OCI-LY1 (cell line): ENCODE data around the gene FAH.

Experiments used
- H2AFZ ChIP-seq: fragments of 200-600 bp; sonication (generic), shearing (Covaris generic); 2 replicates; pipeline ENCODE4 v1.6.0; 2014; ENCODE audit warnings: antibody characterized with exemption, mild to moderate bottlenecking, low read length
- H3F3A ChIP-seq: fragments of 200-600 bp; sonication (generic), shearing (Covaris generic); 2 replicates; pipeline ENCODE4 v1.6.0; 2014; ENCODE audit warnings: mild to moderate bottlenecking, antibody characterized with exemption, low read length, moderate library complexity; ENCODE audit not compliant: insufficient read depth
- H3K27ac ChIP-seq: fragments of 200-600 bp; sonication (generic); 2 replicates; pipeline ENCODE4 v1.5.1; 2014; ENCODE audit warnings: low read length, mixed run types, mild to moderate bottlenecking, low read depth; ENCODE audit not compliant: poor library complexity, severe bottlenecking
- H3K27me3 ChIP-seq: fragments of 200-600 bp; sonication (generic); 2 replicates; pipeline ENCODE4 v1.6.0; 2014; ENCODE audit warnings: antibody characterized with exemption, mild to moderate bottlenecking, low read length, moderate library complexity; ENCODE audit not compliant: insufficient read depth
- H3K36me3 ChIP-seq: fragments of 200-600 bp; sonication (generic); 2 replicates; pipeline ENCODE4 v1.6.1; 2014; ENCODE audit warnings: mild to moderate bottlenecking, antibody characterized with exemption, low read length, moderate library complexity, mixed read lengths; ENCODE audit not compliant: insufficient read depth
- H3K4me1 ChIP-seq: fragments of 200-600 bp; sonication (generic); 2 replicates; pipeline ENCODE4 v1.5.1; 2014; ENCODE audit warnings: mild to moderate bottlenecking, low read length, moderate library complexity; ENCODE audit not compliant: insufficient read depth, severe bottlenecking
- H3K4me2 ChIP-seq: fragments of 200-600 bp; sonication (generic), shearing (Covaris generic); 2 replicates; pipeline ENCODE4 v1.6.1; 2014; ENCODE audit warnings: low read length
- H3K4me3 ChIP-seq: fragments of 200-600 bp; sonication (generic); 2 replicates; pipeline ENCODE4 v1.5.1; 2014; ENCODE audit warnings: low read length, low read depth, mild to moderate bottlenecking, mixed read lengths; ENCODE audit not compliant: poor library complexity, severe bottlenecking
- H3K79me2 ChIP-seq: fragments of 200-600 bp; shearing (Covaris generic); 2 replicates; pipeline ENCODE4 v1.6.1; 2016; ENCODE audit warnings: mixed run types, low read length, mixed read lengths; ENCODE audit not compliant: insufficient read depth
- H3K9ac ChIP-seq: fragments of 200-600 bp; sonication (generic), shearing (Covaris generic); 2 replicates; pipeline ENCODE4 v1.6.1; 2014; ENCODE audit warnings: mild to moderate bottlenecking, low read length, mixed read lengths
- H3K9me2 ChIP-seq: fragments of 200-600 bp; sonication (generic), shearing (Covaris generic); 2 replicates; pipeline ENCODE4 v1.6.1; 2014; ENCODE audit warnings: low read depth, mild to moderate bottlenecking, low read length, mixed read lengths
- H3K9me3 ChIP-seq: fragments of 200-600 bp; shearing (Covaris generic); 2 replicates; pipeline ENCODE4 v1.6.1; 2014; ENCODE audit warnings: low read length, mixed read lengths
- H4K20me1 ChIP-seq: fragments of 200-600 bp; sonication (generic), shearing (Covaris generic); 2 replicates; pipeline ENCODE4 v1.6.0; 2016; ENCODE audit warnings: mild to moderate bottlenecking, low read length; ENCODE audit not compliant: insufficient read depth
- EZH2 ChIP-seq: fragments of 200-600 bp; sonication (generic), shearing (Covaris generic); IDR thresholded peaks from 2 replicates; pipeline ENCODE4 v1.8.0; 2017; ENCODE audit warnings: borderline replicate concordance, mixed run types, mild to moderate bottlenecking, antibody characterized with exemption, low read length, moderate library complexity, mixed read lengths
- TF ChIP-seq, protein P1 (sequence below): fragments of 200-600 bp; sonication (generic), shearing (Covaris generic); IDR thresholded peaks from 2 replicates; pipeline ENCODE4 v1.5.1; 2017; ENCODE audit warnings: mild to moderate bottlenecking, antibody characterized with exemption, low read length, moderate library complexity, mixed read lengths

FAH gene

DNA sequence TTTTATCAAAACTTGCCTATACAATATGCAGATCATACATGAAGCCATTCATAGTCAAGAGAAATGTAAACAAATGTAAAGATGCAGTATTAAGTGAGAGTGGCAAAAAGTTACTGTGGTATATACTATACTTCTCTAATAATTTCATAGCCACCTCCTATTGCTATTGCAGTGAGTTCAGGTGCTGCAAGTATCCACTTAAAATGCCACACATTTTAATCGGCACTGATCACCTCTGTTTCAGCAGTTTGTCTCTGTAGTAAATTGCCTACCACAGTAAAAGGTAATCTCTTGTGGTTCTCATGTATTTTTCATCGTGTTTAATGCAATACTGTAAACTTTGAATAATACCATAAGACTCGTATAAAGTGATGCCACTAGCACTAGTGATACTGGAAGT, 20.4 kb upstream of the FAH start:
- H2AFZ ChIP-seq = no peak overlapping the region
- H3K79me2 ChIP-seq = no peaks in the 10 kb centered on the region
- peaks cover 86% of the 10 kb centered on the region; the same call in 1 of the 2 replicates for H3K36me3 ChIP-seq

DNA sequence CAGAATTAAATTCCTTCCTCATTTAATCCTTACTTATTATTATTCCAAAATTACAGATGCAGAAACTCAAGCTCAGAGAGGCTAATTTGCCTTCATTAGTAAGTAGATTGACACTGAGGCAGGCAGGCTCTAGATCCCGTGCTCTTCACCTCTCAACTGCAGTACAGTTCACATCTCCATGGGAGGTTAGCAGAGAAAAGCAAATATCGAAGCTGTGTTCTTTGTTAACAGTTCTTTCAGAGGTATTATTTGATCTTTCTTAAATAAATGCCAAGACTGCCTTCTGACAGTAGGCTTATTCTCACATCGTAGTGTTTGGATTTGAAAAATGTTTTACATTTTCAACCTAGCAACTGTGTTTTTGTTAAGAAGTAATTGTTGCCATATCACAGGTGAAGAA, 15.9 kb upstream of the FAH start:
- H3K27ac ChIP-seq = no peak overlapping the region
- no peaks in the 10 kb centered on the region for H3K27me3 ChIP-seq
- peaks cover 71% of the 10 kb centered on the region for H3K36me3 ChIP-seq
- no peak overlapping the region for H3K4me3 ChIP-seq
- H3K79me2 ChIP-seq = no peaks in the 10 kb centered on the region
- no peak for TF ChIP-seq EZH2
- TF ChIP-seq, protein P1, sequence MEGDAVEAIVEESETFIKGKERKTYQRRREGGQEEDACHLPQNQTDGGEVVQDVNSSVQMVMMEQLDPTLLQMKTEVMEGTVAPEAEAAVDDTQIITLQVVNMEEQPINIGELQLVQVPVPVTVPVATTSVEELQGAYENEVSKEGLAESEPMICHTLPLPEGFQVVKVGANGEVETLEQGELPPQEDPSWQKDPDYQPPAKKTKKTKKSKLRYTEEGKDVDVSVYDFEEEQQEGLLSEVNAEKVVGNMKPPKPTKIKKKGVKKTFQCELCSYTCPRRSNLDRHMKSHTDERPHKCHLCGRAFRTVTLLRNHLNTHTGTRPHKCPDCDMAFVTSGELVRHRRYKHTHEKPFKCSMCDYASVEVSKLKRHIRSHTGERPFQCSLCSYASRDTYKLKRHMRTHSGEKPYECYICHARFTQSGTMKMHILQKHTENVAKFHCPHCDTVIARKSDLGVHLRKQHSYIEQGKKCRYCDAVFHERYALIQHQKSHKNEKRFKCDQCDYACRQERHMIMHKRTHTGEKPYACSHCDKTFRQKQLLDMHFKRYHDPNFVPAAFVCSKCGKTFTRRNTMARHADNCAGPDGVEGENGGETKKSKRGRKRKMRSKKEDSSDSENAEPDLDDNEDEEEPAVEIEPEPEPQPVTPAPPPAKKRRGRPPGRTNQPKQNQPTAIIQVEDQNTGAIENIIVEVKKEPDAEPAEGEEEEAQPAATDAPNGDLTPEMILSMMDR = no peak
- no peaks in the 10 kb centered on the region for H3K9me2 ChIP-seq
- no peaks in the 10 kb centered on the region for H3F3A ChIP-seq
- no peak overlapping the region for H3K9ac ChIP-seq
- no peaks in the 10 kb centered on the region for H3K4me1 ChIP-seq
- no peaks in the 10 kb centered on the region for H3K9me3 ChIP-seq
- H4K20me1 ChIP-seq = no peaks in the 10 kb centered on the region
- H3K4me2 ChIP-seq = no peak overlapping the region
- no peak overlapping the region for H2AFZ ChIP-seq

More for the DNA sequence above, 20.4 kb upstream of the FAH start:
- no peaks in the 10 kb centered on the region for H3K27me3 ChIP-seq
- H3K4me2 ChIP-seq = no peak overlapping the region
- TF ChIP-seq, protein P1 = no peak
- no peak for TF ChIP-seq EZH2
- H3K9ac ChIP-seq = no peak overlapping the region
- H3K4me1 ChIP-seq = no peaks in the 10 kb centered on the region
- no peak overlapping the region for H3K4me3 ChIP-seq
- no peaks in the 10 kb centered on the region for H3K9me2 ChIP-seq
- no peak overlapping the region for H3K27ac ChIP-seq
- no peaks in the 10 kb centered on the region for H3K9me3 ChIP-seq
- no peaks in the 10 kb centered on the region for H4K20me1 ChIP-seq
- no peaks in the 10 kb centered on the region for H3F3A ChIP-seq

DNA sequence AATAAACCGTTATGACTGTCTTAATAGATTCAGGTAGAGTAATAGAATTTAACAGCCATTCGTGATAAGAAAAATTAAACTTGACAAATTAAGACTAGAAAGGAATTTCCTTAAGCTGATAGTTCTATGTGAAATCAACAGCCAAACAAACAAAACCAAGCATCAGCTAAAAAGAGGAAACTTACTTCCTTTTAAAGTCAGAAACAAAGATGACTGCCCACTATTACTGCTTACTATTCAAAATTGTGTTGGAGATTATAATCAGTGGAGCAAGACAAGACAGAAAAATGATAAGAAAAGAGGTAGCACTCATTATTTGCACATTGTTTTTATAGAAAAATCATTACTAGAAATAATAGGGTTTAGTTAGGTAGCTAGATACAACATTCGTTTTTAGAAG, 13.8 kb upstream of the FAH start:
- no peaks in the 10 kb centered on the region for H3K4me1 ChIP-seq
- no peak overlapping the region for H2AFZ ChIP-seq
- H3K9ac ChIP-seq = no peak overlapping the region
- TF ChIP-seq, protein P1 = no peak
- no peak for TF ChIP-seq EZH2
- no peaks in the 10 kb centered on the region for H3K9me3 ChIP-seq
- peaks cover 50% of the 10 kb centered on the region for H3K36me3 ChIP-seq
- H3K27ac ChIP-seq = no peak overlapping the region
- H3K4me3 ChIP-seq = no peak overlapping the region
- no peaks in the 10 kb centered on the region for H3K27me3 ChIP-seq
- no peaks in the 10 kb centered on the region for H3K9me2 ChIP-seq
- no peak overlapping the region for H3K4me2 ChIP-seq
- H3K79me2 ChIP-seq = no peaks in the 10 kb centered on the region
- H4K20me1 ChIP-seq = no peaks in the 10 kb centered on the region
- H3F3A ChIP-seq = no peaks in the 10 kb centered on the region
